ENCODE measurements around the gene PAQR4.

The PAQR4 gene

GRCh38 chr16:2966043-2966807 lies 2.9 kb upstream of the PAQR4 start:
- TF ChIP-seq CTCF (conservative IDR thresholded peaks at IDR 0.05; ENCODE audit: low read depth, low read length): no peak
- no peak overlapping the region for H3K4me3 ChIP-seq (ENCODE audit: low read depth, low read length)
- DNase-seq (ENCODE audit: low read depth): no peak

GRCh38 chr16:2966808-2967191 lies 2.3 kb upstream of the PAQR4 start:
- DNase-seq (ENCODE audit: low read depth): peak; percentile 16
- no peak overlapping the region for H3K4me3 ChIP-seq (ENCODE audit: low read depth, low read length)
- TF ChIP-seq CTCF (conservative IDR thresholded peaks at IDR 0.05; ENCODE audit: low read depth, low read length): no peak

GRCh38 chr16:2967211-2967631 lies 1.9 kb upstream of the PAQR4 start:
- DNase-seq (ENCODE audit: low read depth): no peak
- TF ChIP-seq CTCF (conservative IDR thresholded peaks at IDR 0.05; ENCODE audit: low read depth, low read length): no peak
- no peak overlapping the region for H3K4me3 ChIP-seq (ENCODE audit: low read depth, low read length)

- no peak for TF ChIP-seq CTCF (conservative IDR thresholded peaks at IDR 0.05; ENCODE audit: low read depth, low read length)
- DNase-seq (ENCODE audit: low read depth): no peak
- H3K4me3 ChIP-seq (ENCODE audit: low read depth, low read length): no peak overlapping the region
These were observed 1.4 kb upstream of the PAQR4 start for GRCh38 chr16:2967721-2968161.

GRCh38 chr16:2968368-2968737 lies 795 bp upstream of the PAQR4 start:
- TF ChIP-seq CTCF (conservative IDR thresholded peaks at IDR 0.05; ENCODE audit: low read depth, low read length): no peak
- DNase-seq (ENCODE audit: low read depth): no peak
- H3K4me3 ChIP-seq (ENCODE audit: low read depth, low read length): peak overlapping the region; percentile 58

- TF ChIP-seq CTCF (conservative IDR thresholded peaks at IDR 0.05; ENCODE audit: low read depth, low read length): peak; percentile 49
- H3K4me3 ChIP-seq (ENCODE audit: low read depth, low read length): peak overlapping the region; percentile 58
- DNase-seq (ENCODE audit: low read depth): peak; percentile 21
These were observed 685 bp downstream of the PAQR4 start for GRCh38 chr16:2969545-2970521.
